ENCODE measurements around the gene TSPAN15. TPM values are rescaled to one million over a fixed set of nuclear protein-coding genes. Genes with fewer than 3 reads are reported as not detected.
A peak's percentile ranks its signal among the peaks of the same experiment; 100 is the strongest.

TSPAN15 gene
- total and polyA plus RNA-seq, 12 donors, result 5.0 to 18.2 (median 10.6) TPM

DNA sequence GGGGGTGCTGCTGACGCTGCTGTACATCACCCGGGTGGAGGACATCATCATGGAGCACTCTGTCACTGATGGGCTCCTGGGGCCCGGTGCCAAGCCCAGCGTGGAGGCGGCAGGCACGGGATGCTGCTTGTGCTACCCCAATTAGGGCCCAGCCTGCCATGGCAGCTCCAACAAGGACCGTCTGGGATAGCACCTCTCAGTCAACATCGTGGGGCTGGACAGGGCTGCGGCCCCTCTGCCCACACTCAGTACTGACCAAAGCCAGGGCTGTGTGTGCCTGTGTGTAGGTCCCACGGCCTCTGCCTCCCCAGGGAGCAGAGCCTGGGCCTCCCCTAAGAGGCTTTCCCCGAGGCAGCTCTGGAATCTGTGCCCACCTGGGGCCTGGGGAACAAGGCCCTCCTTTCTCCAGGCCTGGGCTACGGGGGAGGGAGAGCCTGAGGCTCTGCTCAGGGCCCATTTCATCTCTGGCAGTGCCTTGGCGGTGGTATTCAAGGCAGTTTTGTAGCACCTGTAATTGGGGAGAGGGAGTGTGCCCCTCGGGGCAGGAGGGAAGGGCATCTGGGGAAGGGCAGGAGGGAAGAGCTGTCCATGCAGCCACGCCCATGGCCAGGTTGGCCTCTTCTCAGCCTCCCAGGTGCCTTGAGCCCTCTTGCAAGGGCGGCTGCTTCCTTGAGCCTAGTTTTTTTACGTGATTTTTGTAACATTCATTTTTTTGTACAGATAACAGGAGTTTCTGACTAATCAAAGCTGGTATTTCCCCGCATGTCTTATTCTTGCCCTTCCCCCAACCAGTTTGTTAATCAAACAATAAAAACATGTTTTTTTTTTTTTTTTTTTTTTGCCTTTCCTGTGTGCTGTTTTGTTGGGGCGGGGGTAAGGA lies 55.8 kb downstream of the TSPAN15 start:
- WGBS, 2 donors, result 71 to 75% methylated on average over 19 of the region's 19 CpGs
- H3K36me3 ChIP-seq, result peaks cover 0 to 30% (median 0%) of the 10 kb centered on the region in 9 donors
- intact Hi-C loops (cut with DNase I), result loop anchor here in 8 of 10 donors (1.0 to 10.0 kb wide), 8 partner anchors 52 to 272 kb away; partner anchors contain the start of gene TSPAN15 (in 1 of the 8)
- DNase-seq, result no peak
- TF ChIP-seq, protein P1, sequence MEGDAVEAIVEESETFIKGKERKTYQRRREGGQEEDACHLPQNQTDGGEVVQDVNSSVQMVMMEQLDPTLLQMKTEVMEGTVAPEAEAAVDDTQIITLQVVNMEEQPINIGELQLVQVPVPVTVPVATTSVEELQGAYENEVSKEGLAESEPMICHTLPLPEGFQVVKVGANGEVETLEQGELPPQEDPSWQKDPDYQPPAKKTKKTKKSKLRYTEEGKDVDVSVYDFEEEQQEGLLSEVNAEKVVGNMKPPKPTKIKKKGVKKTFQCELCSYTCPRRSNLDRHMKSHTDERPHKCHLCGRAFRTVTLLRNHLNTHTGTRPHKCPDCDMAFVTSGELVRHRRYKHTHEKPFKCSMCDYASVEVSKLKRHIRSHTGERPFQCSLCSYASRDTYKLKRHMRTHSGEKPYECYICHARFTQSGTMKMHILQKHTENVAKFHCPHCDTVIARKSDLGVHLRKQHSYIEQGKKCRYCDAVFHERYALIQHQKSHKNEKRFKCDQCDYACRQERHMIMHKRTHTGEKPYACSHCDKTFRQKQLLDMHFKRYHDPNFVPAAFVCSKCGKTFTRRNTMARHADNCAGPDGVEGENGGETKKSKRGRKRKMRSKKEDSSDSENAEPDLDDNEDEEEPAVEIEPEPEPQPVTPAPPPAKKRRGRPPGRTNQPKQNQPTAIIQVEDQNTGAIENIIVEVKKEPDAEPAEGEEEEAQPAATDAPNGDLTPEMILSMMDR (IDR thresholded peaks at IDR 0.05), result no peak
- H3K9me3 ChIP-seq, result no peaks in the 10 kb centered on the region
- H3K4me1 ChIP-seq, result peaks cover 0 to 13% (median 8%) of the 10 kb centered on the region in 9 donors
- H3K4me3 ChIP-seq, result peak overlapping the region in 4 of 10 donors; percentile 4 to 48 (median 36)
- peak; percentile 3 to 49 (median 25) for ATAC-seq
- H3K27ac ChIP-seq, result peak overlapping the region in 6 of 10 donors; percentile 29 to 65 (median 50)
- no peaks in the 10 kb centered on the region for H3K27me3 ChIP-seq

DNA sequence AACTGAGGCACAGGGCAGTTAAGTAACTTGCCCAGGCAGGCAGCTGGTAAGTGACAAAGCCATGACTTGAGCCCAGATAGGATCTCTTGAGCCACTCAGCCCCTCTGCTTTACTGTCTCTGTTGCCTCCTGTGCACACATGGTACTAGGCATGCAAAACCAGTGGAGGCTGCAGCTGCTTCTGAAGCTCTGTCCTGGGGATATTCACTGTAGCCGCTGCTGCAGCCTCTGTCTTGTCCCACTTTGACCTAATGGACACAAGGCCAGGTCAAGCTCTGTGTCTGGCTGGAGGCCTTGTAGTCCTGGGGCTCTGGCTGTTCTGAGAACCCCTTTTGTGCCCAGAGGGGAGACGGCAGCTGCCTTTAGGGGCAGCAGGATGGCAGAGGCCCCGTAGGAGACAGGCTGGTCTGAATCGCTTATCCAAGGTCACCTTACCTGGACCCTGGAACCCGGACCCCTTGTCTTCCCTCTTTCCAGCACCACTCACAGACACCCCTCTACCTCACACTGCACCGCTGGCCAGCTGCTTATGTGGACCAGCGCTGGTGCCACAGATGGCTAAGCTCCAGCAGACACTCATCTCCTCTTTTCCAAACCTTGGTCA lies 57.6 kb downstream of the TSPAN15 start:
- TF ChIP-seq, protein P1 (IDR thresholded peaks at IDR 0.05), result no peak
- intact Hi-C loops (cut with DNase I), result loop anchor here in 8 of 10 donors (1.0 to 10.0 kb wide), 9 partner anchors 54 to 274 kb away; partner anchors contain the start of gene TSPAN15 (in 1 of the 8)
- no peak for DNase-seq
- peaks cover 0 to 19% (median 0%) of the 10 kb centered on the region in 9 donors for H3K36me3 ChIP-seq
- WGBS, 2 donors, result 88 to 89% methylated on average over 7 of the region's 7 CpGs
- H3K9me3 ChIP-seq, result no peaks in the 10 kb centered on the region
- no peak overlapping the region for H3K4me3 ChIP-seq
- H3K27me3 ChIP-seq, result peaks cover 0 to 11% (median 0%) of the 10 kb centered on the region in 7 donors
- peaks cover 0 to 13% (median 8%) of the 10 kb centered on the region in 9 donors for H3K4me1 ChIP-seq
- ATAC-seq, result no peak
- no peak overlapping the region for H3K27ac ChIP-seq

DNA sequence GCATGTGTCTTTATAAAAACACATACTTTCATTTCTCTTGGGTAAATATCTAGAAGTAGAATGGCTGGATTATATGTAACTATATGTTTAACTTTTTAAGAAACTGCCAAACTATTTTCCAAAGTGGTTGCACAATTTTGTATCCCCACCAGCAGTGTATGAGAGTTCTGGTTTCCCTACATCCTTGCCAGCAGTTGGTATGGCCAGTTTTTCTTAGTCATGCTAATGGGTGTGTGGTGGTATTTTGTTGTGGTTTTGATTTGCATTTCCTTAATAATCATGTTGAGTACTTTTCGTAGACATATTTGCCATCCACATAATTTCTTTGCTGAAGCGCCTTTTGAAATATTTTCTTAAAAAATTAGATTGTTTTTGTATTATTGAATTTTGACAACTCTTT lies 61.6 kb downstream of the TSPAN15 start:
- ATAC-seq (no peak), DNase-seq (no peak)
- WGBS, 2 donors, result 42 to 45% methylated on average over 2 of the region's 2 CpGs
- Histone ChIP-seq H3K9me3 (no peaks in the 10 kb centered on the region), H3K4me3 (no peak overlapping the region), H3K4me1 (peaks cover 0 to 3% (median 0%) of the 10 kb centered on the region in 9 donors), H3K36me3 (peaks cover 0 to 19% (median 0%) of the 10 kb centered on the region in 9 donors), H3K27me3 (peaks cover 0 to 19% (median 0%) of the 10 kb centered on the region in 7 donors), H3K27ac (no peak overlapping the region)
- intact Hi-C loops (cut with DNase I), result loop anchor here in 2 of 10 donors (5.0 kb wide), 2 partner anchors 114 to 1096 kb away; no protein-coding TSS in a partner anchor
- TF ChIP-seq, protein P1 (IDR thresholded peaks at IDR 0.05), result no peak

DNA sequence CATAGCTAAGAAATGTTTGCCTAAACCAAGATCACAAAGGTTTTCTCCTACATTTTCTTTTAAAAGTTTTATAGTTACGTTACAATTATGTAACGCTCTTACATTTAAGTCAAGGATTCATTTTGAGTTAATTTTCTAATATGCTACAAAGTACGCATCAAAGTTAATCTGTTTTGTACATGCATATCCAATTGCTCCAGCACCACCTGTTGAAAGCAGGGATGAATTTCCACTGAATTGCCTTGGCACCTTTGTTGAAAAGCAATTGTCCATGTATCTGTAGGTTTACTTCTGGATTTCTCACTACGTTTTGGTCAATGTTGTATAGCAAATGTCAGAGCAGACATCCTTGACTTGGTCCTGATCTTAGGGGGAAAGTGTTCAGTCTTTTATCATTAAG lies 62.4 kb downstream of the TSPAN15 start:
- Histone ChIP-seq H3K4me1 (no peaks in the 10 kb centered on the region), H3K27ac (no peak overlapping the region), H3K27me3 (peaks cover 0 to 19% (median 0%) of the 10 kb centered on the region in 7 donors), H3K9me3 (no peaks in the 10 kb centered on the region), H3K36me3 (peaks cover 0 to 19% (median 0%) of the 10 kb centered on the region in 9 donors), H3K4me3 (no peak overlapping the region)
- ATAC-seq (no peak), DNase-seq (no peak)
- intact Hi-C loops (cut with DNase I), result loop anchor here in 4 of 10 donors (2.0 to 5.0 kb wide), 4 partner anchors 114 to 1096 kb away; no protein-coding TSS in a partner anchor
- TF ChIP-seq, protein P1 (IDR thresholded peaks at IDR 0.05), result no peak
- 89 to 91% methylated on average over 4 of the region's 4 CpGs for WGBS, 2 donors

Data from heart right ventricle (tissue), 16 donors.